Activated B cell treated with CpG ODN at 0.5 μM for 24 hours (primary cell): ENCODE results near the gene DISC1. TPM values are rescaled to one million over a fixed set of nuclear protein-coding genes. Genes with fewer than 3 reads are reported as not detected.

Experiments used
- ATAC-seq: fragments of 200-7000 bp; cut with Tn5 transposase; one replicate; pipeline ENCODE4 v1.10.0; 2021; ENCODE audit warnings: low read depth, mild to moderate bottlenecking, moderate library complexity
- CTCF ChIA-PET: fragments of 350-600 bp; sonication (Branson Sonifier 250); formaldehyde crosslinking; loops from one replicate; lab custom pipeline; 2021; ENCODE audit warnings: antibody characterized with exemption; lab: Charles Lee
- POLR2A ChIA-PET: fragments of 350-600 bp; sonication (Branson Sonifier 250); formaldehyde crosslinking; loops from one replicate; lab custom pipeline; 2021; ENCODE audit warnings: antibody characterized with exemption; lab: Charles Lee
- DNase-seq: peaks from one replicate; pipeline ENCODE4 v3.0.0; 2022
- H3K27ac Mint-ChIP-seq: one replicate; pipeline ENCODE4 v1.8.0; 2020; ENCODE audit warnings: mixed read lengths
- H3K27me3 Mint-ChIP-seq: one replicate; pipeline ENCODE4 v1.8.0; 2021; ENCODE audit warnings: mixed read lengths
- H3K36me3 Mint-ChIP-seq: one replicate; pipeline ENCODE4 v1.8.0; 2021; ENCODE audit warnings: low read depth, mixed read lengths
- H3K4me1 Mint-ChIP-seq: one replicate; pipeline ENCODE4 v1.8.0; 2021; ENCODE audit warnings: mixed read lengths
- H3K4me3 Mint-ChIP-seq: one replicate; pipeline ENCODE4 v1.8.0; 2020; ENCODE audit warnings: mild to moderate bottlenecking, mixed read lengths
- H3K9me3 Mint-ChIP-seq: one replicate; pipeline ENCODE4 v1.8.0; 2020; ENCODE audit warnings: mixed read lengths
- CTCF ChIP-seq: fragments of 200-600 bp; IDR thresholded peaks from one replicate; pipeline ENCODE4 v1.8.0; 2022; ENCODE audit warnings: antibody characterized with exemption, mild to moderate bottlenecking
- intact Hi-C: fragments of 100-400 bp; cut with micrococcal nuclease; formaldehyde crosslinking; loops from one replicate; pipeline ENCODE4 v1.15.1; 2024
- total RNA-seq: library from RNA; stranded (reverse); gene quantifications from 2 replicates; pipeline ENCODE4 v1.2.3, GENCODE V29; 2022

The DISC1 gene
- total RNA-seq, 1 donor from 2014 or later, result 2.4 TPM

GRCh38 chr1:231776010-231776756 lies 149.6 kb downstream of the DISC1 start:
- ATAC-seq (no peak), DNase-seq (no peak)
- no peak overlapping the region for H3K27ac Mint-ChIP-seq
- POLR2A ChIA-PET, result no interaction called here
- no peaks in the 10 kb centered on the region for H3K9me3 Mint-ChIP-seq
- CTCF ChIA-PET, result interaction anchor here (1.3 kb wide), 1 partner anchor 19 kb away, joined by 4 read pairs; no protein-coding TSS in a partner anchor
- no peaks in the 10 kb centered on the region for H3K27me3 Mint-ChIP-seq
- no peak overlapping the region for H3K4me3 Mint-ChIP-seq
- intact Hi-C loops, result no loop called here
- TF ChIP-seq CTCF, result no peak
- H3K36me3 Mint-ChIP-seq, result peaks cover 8% of the 10 kb centered on the region
- H3K4me1 Mint-ChIP-seq, result peaks cover 8% of the 10 kb centered on the region

GRCh38 chr1:231776757-231777062 lies 150.1 kb downstream of the DISC1 start:
- H3K4me1 Mint-ChIP-seq, result peaks cover 12% of the 10 kb centered on the region
- DNase-seq (no peak), ATAC-seq (no peak)
- no peaks in the 10 kb centered on the region for H3K27me3 Mint-ChIP-seq
- intact Hi-C loops, result no loop called here
- H3K4me3 Mint-ChIP-seq, result no peak overlapping the region
- no peak overlapping the region for H3K27ac Mint-ChIP-seq
- no peaks in the 10 kb centered on the region for H3K9me3 Mint-ChIP-seq
- peaks cover 7% of the 10 kb centered on the region for H3K36me3 Mint-ChIP-seq
- no peak for TF ChIP-seq CTCF
- CTCF ChIA-PET, result no interaction called here
- POLR2A ChIA-PET, result no interaction called here

GRCh38 chr1:231778009-231778719 lies 151.6 kb downstream of the DISC1 start:
- H3K36me3 Mint-ChIP-seq, result peaks cover 7% of the 10 kb centered on the region
- DNase-seq (no peak), ATAC-seq (no peak)
- POLR2A ChIA-PET, result no interaction called here
- no peak for TF ChIP-seq CTCF
- H3K4me3 Mint-ChIP-seq, result no peak overlapping the region
- CTCF ChIA-PET, result interaction anchor here (1.1 kb wide), 1 partner anchor 21 kb away, joined by 3 read pairs; no protein-coding TSS in a partner anchor
- no peak overlapping the region for H3K27ac Mint-ChIP-seq
- no peaks in the 10 kb centered on the region for H3K9me3 Mint-ChIP-seq
- no peaks in the 10 kb centered on the region for H3K27me3 Mint-ChIP-seq
- peaks cover 16% of the 10 kb centered on the region for H3K4me1 Mint-ChIP-seq
- intact Hi-C loops, result no loop called here

GRCh38 chr1:231779081-231779480 lies 152.5 kb downstream of the DISC1 start:
- intact Hi-C loops, result no loop called here

More at GRCh38 chr1:231779081-231779480, 152.5 kb downstream of the DISC1 start:
- no peaks in the 10 kb centered on the region for H3K9me3 Mint-ChIP-seq
- no peak overlapping the region for H3K27ac Mint-ChIP-seq
- CTCF ChIA-PET, result no interaction called here
- TF ChIP-seq CTCF, result no peak
- DNase-seq (no peak), ATAC-seq (no peak)
- H3K4me3 Mint-ChIP-seq, result no peak overlapping the region
- POLR2A ChIA-PET, result no interaction called here
- H3K4me1 Mint-ChIP-seq, result peaks cover 16% of the 10 kb centered on the region
- no peaks in the 10 kb centered on the region for H3K27me3 Mint-ChIP-seq
- peaks cover 4% of the 10 kb centered on the region for H3K36me3 Mint-ChIP-seq
